Mucosa of descending colon (tissue), 3 donors: ENCODE measurements around the gene CUL3. TPM values are rescaled to one million over a fixed set of nuclear protein-coding genes. Genes with fewer than 3 reads are reported as not detected.

Experiments used
- ATAC-seq: fragments of 200-7000 bp; cut with Tn5 transposase; one replicate; pipeline ENCODE4 v1.9.1; 2020; ENCODE audit warnings: mild to moderate bottlenecking, moderate library complexity
- DNase-seq, 3 donors: peaks; one replicate each; pipeline ENCODE4 v3.0.0-alpha.2; 2020
- H3K36me3 ChIP-seq: fragments of 200-600 bp; one replicate; pipeline ENCODE4 v1.8.0; 2021; ENCODE audit warnings: low read depth, mild to moderate bottlenecking
- H3K4me1 ChIP-seq: fragments of 200-600 bp; one replicate; pipeline ENCODE4 v1.8.0; 2021; ENCODE audit warnings: low read depth, mild to moderate bottlenecking
- H3K4me3 ChIP-seq: fragments of 200-600 bp; one replicate; pipeline ENCODE4 v1.8.0; 2021; ENCODE audit warnings: mild to moderate bottlenecking
- H3K9me3 ChIP-seq: fragments of 200-600 bp; one replicate; pipeline ENCODE4 v1.8.0; 2021; ENCODE audit warnings: mild to moderate bottlenecking
- CTCF ChIP-seq: fragments of 200-600 bp; IDR thresholded peaks from one replicate; pipeline ENCODE4 v1.8.0; 2022; ENCODE audit warnings: antibody characterized with exemption, mild to moderate bottlenecking
- intact Hi-C, 2 donors: fragments of 100-400 bp; cut with DNase I in 1 of 2; cut with micrococcal nuclease in 1 of 2; formaldehyde crosslinking; loops; one replicate each; pipeline versions ENCODE4 v1.11.0 to v1.11.1; 2022; cut with DNase I, micrococcal nuclease
- total RNA-seq, 3 donors: library from RNA; stranded (reverse); fragmentation: NEBNext Ultra II Directional in 2 of 3; extraction: Animal tissue kit (Norgen Biotek cat#: 25700) in 2 of 3; gene quantifications; one replicate each; pipeline versions ENCODE4 v1.2.1 to v1.2.4, GENCODE V29; 2021 to 2023
- donor health status: DM: no; HTN: no; CAD: no; lungs with moderate emphysema.
- donor health status: DM: no; HTN: no; CAD: no.
- donor health status: DM: no; HTN: yes; CAD: no.

The CUL3 gene
- total RNA-seq, 3 donors from 2014 or later, result 77.3 to 83.5 (median 79.0) TPM

GRCh38 chr2:224546926-224547325 is 38.2 kb downstream of the CUL3 start:
- no peak for ATAC-seq
- no peak for TF ChIP-seq CTCF
- Histone ChIP-seq H3K4me3 (no peak overlapping the region), H3K4me1 (no peaks in the 10 kb centered on the region), H3K9me3 (no peaks in the 10 kb centered on the region), H3K36me3 (no peaks in the 10 kb centered on the region)
- no peak for DNase-seq
- intact Hi-C loops, result no loop called here

- no peak for ATAC-seq
- intact Hi-C loops, result no loop called here
- Histone ChIP-seq H3K4me3 (no peak overlapping the region), H3K4me1 (no peaks in the 10 kb centered on the region), H3K9me3 (no peaks in the 10 kb centered on the region), H3K36me3 (no peaks in the 10 kb centered on the region)
- TF ChIP-seq CTCF, result no peak
- DNase-seq, result no peak
Measured at GRCh38 chr2:224545884-224546644, 39.1 kb downstream of the CUL3 start.

- TF ChIP-seq CTCF, result no peak
- intact Hi-C loops, result no loop called here
Measured at GRCh38 chr2:224543939-224544338, 41.2 kb downstream of the CUL3 start.

GRCh38 chr2:224538561-224539138 is 46.5 kb downstream of the CUL3 start:
- Histone ChIP-seq H3K4me3 (no peak overlapping the region), H3K36me3 (no peaks in the 10 kb centered on the region), H3K9me3 (no peaks in the 10 kb centered on the region), H3K4me1 (no peaks in the 10 kb centered on the region)
- TF ChIP-seq CTCF, result no peak
- DNase-seq (no peak), ATAC-seq (no peak)
- intact Hi-C loops, result no loop called here

More at GRCh38 chr2:224543939-224544338, 41.2 kb downstream of the CUL3 start:
- no peak for DNase-seq
- H3K4me3 ChIP-seq, result no peak overlapping the region
- ATAC-seq, result no peak
- no peaks in the 10 kb centered on the region for H3K4me1 ChIP-seq
- no peaks in the 10 kb centered on the region for H3K36me3 ChIP-seq
- H3K9me3 ChIP-seq, result no peaks in the 10 kb centered on the region

- TF ChIP-seq CTCF, result no peak
- DNase-seq, result no peak
- H3K36me3 ChIP-seq, result no peaks in the 10 kb centered on the region
- no peak overlapping the region for H3K4me3 ChIP-seq
- intact Hi-C loops, result no loop called here
- no peaks in the 10 kb centered on the region for H3K9me3 ChIP-seq
- ATAC-seq, result no peak
- no peaks in the 10 kb centered on the region for H3K4me1 ChIP-seq
Measured at GRCh38 chr2:224532931-224533330, 52.2 kb downstream of the CUL3 start.
